ENCODE results near the gene PRKCQ.
A peak's percentile ranks its signal among the peaks of the same experiment; 100 is the strongest.
"Not testable (repeated sequence)": the region's sequence is repeated elsewhere in the genome, so short reads cannot be mapped to it uniquely, and the experiment has no call there.

The PRKCQ gene

DNA sequence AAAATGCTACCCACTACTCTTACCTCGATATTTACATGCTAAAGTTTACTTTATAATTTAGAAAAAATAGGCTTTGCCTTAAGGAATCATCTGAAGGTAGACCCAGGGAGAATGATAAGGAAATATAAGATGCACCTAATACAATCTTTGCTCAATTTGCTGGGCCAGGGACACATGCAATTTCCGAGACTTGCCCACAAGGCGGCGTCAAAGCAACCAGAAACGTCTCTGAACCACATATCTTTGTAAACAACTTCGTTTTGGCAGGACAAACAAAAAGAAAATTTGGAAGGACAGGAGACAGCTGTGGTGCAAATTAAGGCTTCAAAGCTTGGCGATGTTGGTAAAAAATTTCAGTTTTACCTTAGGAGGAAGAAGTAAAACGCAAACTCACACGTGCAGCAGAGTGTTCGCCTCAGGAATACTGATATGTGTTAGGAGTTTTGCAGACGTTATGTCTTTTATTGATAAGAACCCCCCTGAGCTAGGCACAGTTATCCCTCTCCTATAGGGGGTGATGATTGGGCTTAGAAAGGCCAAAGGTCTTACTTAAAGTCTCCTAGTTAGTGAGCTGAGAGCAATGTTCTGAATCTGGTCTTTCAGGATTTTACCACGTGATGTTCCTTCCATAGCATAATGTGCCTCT is 134.3 kb downstream of the PRKCQ start:
- DNase-seq = no peak

DNA sequence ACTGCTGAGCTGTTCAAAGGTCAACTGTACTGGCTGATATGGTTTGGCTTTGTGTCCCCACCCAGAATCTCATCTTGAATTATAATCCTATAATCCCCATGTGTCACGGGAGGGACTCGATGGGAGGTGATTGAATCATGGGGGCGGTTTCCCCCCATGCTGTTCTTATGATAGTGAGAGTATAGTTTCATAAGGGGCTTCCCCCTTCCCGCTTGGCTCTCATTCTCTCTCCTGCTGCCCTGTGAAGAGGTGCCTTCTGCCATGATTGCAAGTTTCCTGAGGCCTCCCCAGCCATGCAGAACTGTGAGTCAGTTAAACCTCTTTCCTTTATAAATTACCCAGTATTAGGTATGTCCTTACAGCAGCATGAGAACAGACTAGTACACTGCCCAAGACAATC is 140.2 kb downstream of the PRKCQ start:
- DNase-seq = not testable (repeated sequence)

DNA sequence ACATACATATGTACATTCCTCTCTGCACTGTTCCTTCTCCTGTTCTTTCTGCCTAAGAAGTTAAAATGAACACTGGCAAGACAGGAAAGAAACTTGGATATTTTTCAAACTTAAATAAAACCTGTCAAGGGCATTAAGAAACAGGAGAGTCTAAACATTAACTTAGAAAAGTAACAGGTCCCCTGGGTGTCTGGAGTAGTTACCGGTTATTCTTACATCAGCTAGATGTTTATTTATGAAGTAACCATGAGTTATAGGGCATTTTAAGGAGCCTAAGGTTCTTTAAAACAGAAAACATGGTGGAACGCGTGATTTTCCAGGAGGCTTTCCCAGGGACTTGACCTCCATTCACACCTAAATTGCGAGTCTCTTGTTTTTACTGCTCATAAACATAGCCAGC is 148.2 kb downstream of the PRKCQ start:
- DNase-seq = no peak

DNA sequence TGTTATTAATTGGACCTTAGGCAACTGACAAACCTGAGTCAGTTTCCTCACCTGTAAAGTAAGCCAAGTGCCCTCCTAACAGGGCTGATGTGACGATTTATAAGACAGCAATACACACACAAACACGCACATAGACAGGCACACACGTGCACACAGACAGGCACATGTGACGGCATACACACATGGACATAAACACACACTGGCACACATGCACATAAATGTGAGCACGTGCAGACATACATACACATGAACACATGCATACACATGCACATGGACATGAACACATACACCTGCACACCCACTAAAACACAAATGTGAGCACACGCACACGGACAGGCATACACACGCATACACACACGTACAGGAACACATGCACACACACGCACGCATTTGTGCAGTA is 148.9 kb downstream of the PRKCQ start:
- no peak for DNase-seq

DNA sequence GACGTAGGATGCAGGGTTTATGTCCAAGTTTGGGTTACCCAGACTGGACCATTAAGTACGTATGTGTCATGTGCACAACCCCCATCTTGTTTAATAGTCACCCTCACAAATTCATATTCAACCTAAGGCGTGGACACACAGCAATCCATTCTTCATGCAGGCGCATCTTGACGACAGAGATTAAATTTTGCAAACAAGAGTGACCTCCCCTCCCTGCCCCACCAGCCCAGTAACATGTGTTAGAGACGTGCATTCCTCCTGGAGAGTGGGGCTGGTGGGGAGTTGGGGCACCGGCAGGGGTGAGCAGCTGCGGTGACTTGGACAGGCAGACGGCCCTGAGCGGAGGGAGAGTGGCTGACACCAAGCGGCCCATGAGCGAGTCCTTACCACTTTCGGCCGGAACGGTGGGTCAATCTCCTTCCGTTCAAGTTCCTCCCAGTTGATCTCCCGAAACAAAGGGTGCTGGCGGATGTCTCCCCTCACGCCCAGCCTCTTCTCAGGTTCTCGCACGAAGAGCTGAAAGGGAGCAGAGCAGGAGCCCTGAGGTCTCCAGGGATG is 149.6 kb downstream of the PRKCQ start:
- no peak for DNase-seq

DNA sequence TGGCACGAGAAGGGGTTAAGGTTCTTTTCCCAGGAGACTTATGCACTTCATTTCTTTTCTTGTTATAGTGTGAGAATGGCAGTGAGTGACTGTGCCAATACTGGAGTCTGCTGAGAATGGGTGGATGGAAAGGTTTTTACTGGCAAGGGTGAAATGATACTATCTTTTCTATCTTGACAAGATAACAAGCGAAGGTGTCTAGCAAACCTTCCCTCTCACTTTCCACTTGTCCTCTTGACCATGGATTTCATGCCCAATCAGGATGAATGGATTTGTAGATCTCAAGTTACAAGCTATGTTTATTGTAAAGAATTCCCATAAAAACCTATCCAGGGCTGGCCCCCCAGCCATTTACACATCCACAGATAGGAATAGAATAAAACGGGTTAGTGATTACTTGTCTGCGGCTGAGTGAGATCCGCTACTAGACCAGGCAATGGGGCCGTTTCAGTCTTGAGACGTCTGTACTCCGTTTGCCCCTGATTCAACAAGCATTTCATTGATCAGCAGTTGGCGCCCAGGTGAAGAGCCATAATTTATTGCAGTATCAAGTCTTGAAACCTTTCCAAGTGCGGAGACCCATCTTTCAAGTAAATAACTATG is 152.6 kb downstream of the PRKCQ start:
- DNase-seq = no peak

DNA sequence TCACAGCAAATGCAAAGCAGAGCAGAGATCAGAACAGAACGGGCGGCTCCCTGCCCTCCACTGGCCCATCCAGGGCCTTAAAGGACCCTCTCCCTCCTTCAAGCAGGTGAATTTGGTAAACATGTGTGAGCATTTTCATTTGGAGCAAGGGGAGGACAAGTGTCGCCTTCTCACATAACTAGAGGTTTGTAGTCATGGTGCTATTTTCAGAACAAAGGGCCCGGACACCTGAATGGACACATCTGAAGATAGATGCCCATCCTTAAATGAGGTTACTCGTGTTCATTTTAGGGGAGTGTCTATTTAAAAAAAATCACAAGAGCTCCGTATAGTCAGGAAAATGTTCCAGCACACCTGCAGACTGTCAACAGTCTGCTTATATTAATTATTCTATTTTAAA is 153.8 kb downstream of the PRKCQ start:
- DNase-seq = no peak

DNA sequence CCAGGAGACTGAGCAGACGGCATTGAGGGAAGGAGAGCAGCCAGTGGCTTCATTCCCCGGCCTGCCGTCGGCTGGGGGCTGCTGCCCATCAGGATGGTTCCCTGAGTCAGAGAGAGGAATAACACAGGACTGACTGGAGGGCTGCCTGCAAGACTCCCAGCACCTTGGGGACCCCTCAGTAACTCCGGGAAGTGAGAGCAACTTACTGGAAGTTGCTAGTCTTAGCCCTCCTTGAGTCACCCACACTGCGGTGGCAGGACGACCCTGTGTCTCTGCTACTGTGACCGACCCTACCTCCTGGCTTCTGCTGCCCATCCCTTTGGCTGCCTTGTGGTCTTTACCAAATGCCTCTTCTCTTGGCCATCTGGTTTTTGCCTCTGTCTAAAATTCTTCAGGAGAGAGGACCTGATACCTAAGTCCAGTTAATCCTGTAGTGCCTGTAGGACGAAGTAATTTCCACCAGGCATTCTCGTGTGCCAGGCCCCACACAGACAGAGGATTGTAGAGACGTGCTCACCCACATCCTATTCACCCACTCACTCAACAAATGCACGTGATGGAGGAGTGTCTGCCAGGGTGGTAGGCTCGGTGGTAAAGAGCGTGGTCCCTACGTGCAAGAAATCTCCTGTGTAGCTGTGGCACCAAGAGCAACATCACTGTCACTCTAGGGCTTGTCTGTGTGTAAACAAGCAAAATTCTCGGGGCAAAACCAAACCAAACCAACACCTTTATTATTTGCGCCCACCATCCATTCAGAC is 156.5 kb downstream of the PRKCQ start:
- no peak for DNase-seq

DNA sequence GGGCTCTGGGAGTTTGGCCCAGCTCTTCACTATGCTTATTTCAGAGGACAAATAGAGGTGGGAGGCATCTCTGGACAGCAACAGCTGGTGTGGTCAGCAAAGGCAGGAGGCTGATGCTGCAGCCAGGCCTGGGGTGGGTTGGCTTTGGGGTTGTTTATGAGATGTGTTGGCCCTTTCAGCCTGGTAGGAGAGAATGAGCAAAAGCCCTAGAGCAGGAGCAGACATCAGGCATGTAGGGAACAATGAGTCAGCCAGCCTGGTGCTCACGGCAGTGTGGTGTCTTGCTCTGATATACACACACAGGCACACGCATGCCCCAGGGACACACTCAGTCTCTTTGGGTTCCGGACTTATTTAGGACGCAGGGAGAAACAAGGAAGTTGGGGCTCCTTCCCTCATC is 157.1 kb downstream of the PRKCQ start:
- no peak for DNase-seq

DNA sequence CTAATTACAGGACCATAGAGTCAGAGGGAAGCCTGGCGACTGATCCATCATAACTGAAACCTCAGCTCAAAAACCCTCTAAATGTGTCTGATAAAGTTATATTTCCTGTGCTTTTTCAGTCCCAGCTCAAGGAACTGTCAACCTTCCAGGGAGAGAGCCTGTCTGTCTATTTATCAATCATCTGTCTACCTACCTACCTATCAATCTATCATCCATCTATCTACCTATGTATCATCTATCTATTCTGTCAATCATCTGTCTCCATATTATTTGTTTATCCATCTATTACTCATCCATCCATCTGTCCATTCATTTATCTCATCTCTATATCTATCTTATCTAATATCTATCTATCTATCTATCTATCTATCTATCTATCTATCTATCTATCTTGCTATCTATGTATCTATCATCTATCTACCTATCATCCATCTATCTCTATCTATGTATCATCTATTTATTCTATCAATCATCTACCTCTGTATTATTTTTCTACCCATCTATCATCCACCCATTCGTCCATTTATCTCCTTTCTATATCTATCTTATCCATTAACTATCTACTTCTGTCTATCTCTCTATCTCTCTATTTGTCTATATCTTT is 161.4 kb downstream of the PRKCQ start:
- no peak for DNase-seq

DNA sequence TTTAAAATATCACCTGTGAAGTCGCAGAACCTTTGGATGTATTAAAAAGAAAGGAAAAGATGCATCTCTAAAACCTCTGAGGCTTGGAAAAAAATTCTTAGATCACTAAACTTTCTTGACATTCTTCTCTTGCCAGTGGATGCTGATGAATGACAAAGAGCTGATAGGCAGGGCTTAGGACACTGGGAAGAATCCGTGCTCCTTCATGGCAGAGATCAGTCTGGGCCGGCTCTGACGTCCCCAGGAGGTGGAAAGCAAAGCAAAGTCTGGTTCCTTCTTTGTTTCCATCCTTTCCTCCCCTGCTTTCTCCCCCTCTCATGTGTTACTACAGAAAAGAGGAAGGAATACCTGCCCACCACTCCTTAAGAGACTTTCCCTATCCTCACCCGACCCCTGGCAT is 161.9 kb downstream of the PRKCQ start:
- no peak for DNase-seq

DNA sequence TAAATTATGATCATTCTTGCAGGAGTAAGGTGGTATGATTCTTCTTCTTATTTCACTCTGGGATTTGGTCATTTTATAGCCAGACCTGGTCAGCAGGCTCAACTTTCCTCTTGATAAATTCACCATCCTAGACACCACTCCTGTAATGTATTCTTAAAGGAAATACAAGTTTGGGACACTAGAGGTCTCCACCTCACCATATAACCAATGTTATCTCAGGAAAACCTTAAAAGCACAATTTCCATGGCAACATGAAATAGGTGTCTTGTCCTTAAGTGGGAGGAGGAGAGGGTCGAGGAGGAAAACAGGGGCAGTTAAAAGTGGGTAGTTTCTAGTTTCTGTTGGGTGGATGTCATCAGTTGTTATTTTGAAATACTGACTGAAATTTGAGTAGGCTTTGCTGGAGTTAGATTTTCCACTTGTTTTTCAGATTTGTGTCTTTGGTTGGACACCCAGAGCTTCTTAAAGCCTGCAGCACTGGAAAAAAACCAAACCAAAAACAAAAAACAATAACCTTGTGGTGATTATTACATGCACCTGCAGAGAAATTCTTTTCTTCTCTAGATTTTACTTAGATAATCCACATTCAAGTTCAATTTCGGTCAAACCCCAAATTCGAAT is 163.1 kb downstream of the PRKCQ start:
- peak; percentile 36 for DNase-seq

DNA sequence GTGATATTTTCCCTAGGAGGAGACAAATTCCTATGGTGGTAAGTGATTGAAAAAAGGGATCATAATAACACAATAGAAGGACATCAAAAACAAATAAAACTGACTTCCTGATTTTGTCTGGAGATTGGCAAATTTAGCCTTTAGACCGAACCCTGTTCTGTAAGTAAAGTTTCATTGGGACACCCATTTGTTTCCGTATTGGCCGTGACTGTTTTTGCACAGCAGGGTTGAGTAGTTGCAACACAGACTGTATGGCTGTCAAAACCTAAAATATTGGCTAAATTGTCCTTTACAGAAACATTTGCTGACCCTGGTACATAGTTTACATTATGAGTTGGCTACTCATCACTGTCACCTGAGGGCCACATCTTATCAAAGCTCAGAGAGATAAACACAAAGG is 168.6 kb downstream of the PRKCQ start:
- no peak for DNase-seq

DNA sequence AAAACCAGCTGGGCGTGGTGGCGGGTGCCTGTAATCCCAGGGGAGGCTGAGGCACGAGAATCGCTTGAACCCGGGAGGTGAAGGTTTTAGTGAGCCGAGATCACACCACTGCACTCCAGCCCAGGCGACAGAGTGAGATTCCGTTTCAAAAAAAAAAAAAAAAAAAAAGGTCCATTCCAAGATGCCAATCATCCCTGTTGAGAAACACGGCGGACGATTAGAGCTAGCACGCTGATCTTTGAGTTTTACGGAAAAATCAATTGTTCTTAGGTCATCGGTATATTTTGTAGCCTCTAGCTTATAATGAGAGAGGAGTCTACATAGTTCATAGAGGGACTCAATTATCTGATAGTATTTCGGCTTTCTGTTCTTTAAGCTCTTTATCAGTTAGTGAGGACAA is 169.2 kb downstream of the PRKCQ start:
- no peak for DNase-seq

DNA sequence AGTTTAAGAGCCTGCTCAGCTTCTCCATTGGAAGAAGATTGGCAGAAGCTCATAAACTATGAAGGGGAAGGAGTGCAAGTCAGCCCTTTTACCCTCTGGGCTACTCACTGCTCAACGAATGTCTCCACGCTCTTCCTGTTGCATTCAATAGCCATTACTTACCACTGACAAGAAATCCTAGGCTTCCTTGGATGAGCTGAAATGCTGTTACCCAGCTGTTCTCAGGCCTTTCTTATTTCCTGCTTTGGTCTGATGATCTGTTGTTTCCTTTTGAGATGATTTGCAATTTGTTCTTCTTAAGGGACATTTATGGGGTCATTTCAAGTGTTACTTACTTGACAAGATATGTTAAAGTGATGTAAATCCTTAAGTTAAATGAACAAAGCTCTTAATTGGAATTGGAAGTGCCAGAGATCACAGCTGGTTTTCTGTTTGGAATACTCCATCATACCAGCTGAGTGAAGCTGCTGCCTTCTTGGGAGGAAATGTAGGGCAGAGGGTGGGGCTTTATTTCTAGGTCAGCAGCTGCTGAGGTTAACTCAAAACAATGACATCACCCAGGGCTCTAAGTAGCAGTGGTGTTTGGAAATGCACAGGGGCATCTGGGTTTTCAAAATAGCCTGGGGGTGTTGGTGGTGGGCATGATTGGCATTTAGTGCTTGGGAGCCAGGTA is 170.0 kb downstream of the PRKCQ start:
- no peak for DNase-seq

DNA sequence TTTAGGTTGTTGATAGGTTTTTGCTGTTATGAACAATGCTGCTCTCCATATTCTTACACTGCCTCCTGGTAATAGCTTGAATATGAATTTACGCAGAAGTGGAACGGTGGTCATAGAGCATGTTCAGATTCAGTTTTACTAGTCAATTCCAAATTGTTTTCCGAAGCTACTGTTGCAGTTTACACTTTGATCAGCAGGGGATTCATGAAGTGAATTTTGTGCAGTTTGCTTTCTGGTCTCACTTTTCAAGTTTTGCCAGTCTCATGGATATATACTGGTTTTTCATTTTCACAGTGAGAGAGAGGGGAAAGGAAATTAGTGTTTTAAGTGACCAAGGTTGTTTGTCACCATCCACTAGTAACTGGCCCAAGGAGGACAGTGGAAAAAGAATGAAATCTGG is 171.3 kb downstream of the PRKCQ start:
- no peak for DNase-seq

DNA sequence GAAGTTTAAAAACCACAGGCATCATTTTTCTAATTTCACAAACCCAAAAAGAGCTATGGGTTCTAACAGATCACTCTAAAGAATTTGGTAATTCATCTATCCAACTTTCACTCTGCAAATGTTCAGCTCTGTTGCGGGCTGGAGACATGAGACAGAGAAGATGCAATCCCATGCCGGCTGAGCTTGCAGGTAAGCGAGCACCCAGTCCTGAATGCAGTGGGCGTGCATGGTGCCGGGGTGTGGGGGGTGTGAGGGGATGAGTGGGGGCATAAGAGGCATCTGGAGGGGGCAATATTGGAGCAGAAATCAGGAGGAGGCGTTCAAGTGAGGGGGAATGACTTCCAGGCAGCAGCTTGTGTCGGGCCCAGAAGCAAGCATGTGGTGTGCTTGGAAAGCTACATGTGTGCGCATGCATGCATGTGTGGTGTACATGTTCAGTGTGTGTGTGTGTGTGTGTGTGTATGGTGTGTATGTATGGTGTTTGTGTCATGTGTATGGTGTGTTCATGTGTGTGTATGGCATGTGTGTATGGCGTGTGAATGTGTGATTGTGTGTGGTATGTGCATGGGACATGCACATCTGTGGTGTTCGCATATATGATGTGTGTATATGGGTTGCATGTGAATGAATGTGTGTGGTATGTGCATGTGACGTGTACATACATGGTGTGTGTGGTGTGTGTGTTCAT is 172.9 kb downstream of the PRKCQ start:
- DNase-seq = no peak

DNA sequence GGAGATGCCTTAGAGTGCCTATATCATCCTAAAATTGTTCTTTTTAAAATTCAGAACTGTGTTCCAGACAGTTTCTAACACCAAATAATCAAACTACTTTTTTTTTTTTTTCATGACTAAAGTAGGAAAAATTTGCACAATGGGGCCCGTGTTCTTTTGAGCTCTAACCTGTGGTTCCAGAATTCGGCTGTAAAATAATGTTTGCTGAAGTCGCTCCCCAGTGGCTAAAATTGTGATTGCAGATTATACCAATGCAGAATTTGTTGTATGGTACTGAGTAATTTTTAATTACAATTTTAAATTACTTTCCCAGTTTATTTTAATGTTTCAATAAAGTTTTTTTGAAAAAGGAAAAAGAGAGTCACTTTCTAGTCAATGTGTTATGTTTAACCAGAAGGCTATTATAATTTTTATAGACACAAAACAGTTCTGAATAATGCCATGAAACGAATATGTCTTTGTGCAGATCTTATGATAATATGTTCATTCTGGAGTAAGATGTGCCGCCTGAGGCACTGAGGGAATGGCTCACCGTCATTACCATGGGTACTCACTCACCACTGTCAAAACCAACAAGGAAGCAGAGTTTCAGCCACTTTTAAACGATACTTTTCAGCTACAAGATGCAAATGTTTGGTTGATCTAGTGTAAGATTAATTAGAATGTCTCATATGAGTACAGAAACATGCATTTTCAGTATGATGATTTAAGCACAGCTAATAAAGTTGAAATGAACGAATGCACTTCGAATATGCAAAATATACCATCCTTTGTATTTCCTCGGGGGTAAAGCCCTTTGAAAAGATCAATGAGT is 173.6 kb downstream of the PRKCQ start:
- DNase-seq = no peak

DNA sequence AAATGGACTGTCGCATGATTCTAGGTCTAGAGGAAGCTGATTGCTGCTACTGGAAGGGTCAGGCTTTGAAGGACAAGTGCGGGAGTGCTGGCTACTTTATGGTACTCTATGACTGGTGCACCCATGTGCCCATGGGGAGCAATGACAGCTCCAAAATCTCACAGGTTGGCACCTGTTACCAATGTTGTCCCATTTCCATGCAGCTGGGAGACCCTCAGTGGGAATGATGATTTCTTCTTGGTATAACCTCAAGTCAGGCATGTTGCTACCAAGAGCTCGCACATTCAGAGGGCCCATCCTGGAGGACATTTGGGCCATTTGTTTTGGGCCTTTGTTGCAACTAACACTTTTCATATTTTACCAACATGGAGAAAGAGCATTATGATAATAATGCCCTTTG is 174.4 kb downstream of the PRKCQ start:
- no peak for DNase-seq

DNA sequence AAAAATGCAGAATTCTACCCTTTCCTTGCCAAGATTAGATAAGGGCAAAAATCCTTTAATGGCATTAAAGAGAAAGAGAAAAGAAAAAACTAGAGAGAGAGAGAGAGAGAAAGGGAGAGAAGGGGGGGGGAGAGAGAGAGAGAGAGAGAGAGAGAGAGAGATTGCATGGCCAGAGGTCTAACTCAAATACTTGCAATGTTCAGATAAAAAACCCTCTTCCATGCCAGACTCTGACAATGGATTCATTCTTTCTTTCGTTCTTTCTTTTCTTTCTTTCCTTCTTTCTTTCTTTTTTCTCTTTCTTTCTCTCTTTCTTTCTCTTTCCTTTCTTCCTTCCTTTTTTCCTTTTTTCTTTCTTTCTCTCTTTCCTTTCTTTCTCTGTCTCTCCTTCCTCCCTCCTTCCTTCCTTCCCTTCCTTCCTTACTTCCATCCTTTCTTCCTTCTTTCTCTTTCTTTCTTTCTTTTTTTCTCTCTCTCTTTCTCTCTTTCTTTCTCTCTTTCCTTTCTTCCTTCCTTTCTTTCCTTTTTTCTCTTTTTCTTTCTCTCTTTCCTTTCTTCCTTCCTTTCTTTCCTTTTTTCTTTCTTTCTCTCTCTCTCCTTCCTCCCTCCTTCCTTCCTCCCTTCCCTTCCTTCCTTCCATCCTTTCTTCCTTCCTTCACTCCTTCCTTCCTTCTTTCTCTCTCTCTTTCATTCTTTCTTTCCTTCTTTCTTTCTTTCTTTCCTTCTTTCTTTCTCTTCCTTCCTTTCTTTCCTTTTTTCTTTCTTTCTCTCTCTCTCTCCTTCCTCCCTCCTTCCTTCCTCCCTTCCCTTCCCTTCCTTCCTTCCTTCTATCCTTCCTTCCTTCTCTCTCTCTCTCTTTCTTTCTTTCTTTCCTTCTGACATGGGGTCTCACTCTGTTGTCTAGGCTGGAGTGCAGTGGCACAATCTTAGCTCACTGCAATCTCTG is 175.7 kb downstream of the PRKCQ start:
- no peak for DNase-seq

All from NCI-H146 (cell line).